DMS 273 (cell line): ENCODE results near the gene GKN2.
A peak's percentile ranks its signal among the peaks of the same experiment; 100 is the strongest.
"Not testable (repeated sequence)": the region's sequence is repeated elsewhere in the genome, so short reads cannot be mapped to it uniquely, and the experiment has no call there.

Experiments used
- DNase-seq: peaks from one replicate; lab custom pipeline; 2025; ENCODE audit not compliant: unreplicated experiment; lab: John Stamatoyannopoulos, UW

Gene GKN2

DNA sequence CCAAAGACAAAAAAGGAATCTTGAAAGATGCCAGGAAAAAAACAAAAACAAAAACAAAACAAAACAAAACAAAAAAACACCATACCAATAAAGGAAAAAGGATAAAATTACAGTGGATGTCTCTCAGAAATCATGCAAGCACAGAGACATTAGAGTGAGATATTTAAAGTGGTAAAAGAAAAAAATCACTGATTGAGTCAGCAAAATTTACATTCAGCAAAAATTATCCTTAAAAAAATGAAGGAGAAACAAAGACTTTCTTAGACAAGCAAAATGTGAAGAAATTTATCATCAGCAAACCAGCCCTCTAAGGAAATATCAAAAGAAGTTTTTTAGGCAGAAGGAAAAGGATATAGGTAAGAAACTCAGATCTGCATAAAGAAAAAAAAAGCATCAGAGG is 11.6 kb upstream of the GKN2 start:
- no peak for DNase-seq

DNA sequence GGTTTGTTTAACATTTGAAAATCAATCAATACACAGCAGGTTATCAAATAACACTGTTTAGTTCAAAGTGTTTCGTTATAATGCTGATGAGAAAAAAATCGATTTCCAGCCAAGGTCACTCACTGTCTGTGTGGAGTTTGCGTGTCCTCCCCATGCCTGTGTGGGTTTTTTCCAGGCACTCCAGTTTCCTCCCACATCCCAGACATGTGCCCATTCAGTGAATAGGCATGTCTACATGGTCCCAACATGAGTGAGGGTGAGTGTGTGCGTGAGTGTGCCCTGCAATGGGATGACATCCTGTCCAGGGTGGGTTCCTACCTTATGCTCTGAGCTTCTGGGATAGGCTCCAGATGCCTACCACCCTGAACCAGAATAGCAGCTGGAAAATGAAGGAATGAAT is 8.7 kb upstream of the GKN2 start:
- no peak for DNase-seq

DNA sequence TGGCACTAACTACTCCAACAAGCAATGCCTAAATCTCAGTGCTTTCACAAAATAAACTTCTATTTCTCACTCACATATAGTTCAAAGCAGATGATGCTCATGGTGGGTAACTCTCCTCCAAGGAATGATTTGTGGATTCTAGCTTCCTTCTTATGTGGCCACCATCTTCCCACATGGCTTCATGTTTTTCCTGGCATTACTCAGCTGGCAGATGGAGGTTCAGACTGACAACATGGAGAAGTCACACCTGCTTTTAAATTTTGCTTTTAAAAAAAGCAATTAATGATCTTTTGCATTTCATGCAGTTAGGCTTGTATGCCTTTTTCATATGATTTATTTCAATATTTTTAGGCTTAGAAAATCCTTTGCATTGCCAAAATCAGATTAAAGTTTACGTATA is 6.3 kb upstream of the GKN2 start:
- DNase-seq: peak; percentile 32

DNA sequence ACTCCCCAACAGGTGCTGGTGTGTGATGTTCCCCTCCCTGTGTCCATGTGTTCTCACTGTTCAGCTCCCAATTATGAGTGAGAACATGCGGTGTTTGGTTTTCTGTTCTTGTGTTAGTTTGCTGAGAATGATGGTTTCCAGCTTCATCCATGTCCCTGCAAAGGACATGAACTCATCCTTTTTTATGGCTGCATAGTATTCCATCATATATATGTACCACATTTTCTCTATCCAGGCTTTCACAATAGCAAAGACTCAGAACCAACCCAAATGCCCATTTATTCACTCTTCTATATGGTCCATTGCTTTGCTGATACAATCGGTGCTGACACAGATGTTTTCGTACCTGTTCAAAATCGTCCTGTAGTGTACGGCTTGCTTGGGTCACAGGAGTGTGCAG is 2.7 kb upstream of the GKN2 start:
- not testable (repeated sequence) for DNase-seq

DNA sequence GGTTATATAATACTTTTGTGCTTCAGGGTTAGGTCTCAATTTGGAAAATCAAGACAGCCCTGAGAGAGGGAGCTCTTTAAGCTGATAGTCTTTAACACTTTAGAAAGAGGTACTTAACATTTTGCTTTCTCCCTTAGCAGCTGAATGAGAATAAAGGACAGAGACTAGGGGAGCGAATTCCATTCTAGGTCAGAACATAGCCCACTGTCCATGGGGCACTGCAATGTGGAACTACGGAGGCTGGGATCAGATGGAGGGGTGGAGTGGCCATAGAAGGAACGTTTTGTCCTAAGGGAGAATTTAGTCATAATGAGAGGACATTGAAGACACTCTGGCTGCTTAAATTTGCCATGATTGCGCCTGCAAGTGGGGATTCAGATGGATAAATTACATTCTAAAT is 794 bp downstream of the GKN2 start:
- DNase-seq: no peak

DNA sequence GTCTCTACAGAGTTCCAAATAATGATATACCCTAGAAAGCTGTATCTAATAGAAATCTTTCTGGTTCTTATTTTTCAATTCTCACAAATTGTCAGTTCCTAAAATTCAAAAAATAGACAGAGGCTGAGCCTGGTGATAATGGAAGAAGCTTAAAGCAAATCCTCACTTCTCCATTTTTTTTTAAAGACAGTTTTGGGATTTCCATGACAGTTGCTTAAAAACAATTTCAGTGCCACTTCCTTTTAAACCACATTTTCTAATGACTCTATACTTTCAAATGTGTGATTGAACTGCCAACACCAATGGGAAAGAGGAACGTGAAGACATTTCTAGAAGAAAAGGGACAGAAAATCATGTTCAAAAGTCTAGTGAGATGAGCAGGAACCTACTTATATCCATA is 4.0 kb downstream of the GKN2 start:
- DNase-seq: no peak

DNA sequence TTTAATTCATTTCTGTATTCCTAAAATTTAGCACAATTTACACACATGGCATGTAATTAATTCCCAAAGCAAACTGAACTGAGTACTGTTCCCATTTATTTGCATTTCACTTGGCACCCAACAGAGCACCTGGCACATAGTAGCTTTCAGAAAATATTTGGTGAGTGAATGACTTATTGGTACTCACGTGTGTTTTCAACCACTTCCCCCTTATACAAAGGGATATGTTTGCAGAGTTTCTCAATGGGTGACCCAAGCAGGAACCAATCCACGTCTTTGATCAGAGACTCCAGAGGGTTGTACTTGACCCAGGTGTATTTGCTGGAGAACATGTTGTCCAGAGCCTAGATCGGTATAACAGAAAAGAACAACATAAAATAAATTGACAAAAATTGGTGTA is 6.6 kb downstream of the GKN2 start:
- DNase-seq: no peak

DNA sequence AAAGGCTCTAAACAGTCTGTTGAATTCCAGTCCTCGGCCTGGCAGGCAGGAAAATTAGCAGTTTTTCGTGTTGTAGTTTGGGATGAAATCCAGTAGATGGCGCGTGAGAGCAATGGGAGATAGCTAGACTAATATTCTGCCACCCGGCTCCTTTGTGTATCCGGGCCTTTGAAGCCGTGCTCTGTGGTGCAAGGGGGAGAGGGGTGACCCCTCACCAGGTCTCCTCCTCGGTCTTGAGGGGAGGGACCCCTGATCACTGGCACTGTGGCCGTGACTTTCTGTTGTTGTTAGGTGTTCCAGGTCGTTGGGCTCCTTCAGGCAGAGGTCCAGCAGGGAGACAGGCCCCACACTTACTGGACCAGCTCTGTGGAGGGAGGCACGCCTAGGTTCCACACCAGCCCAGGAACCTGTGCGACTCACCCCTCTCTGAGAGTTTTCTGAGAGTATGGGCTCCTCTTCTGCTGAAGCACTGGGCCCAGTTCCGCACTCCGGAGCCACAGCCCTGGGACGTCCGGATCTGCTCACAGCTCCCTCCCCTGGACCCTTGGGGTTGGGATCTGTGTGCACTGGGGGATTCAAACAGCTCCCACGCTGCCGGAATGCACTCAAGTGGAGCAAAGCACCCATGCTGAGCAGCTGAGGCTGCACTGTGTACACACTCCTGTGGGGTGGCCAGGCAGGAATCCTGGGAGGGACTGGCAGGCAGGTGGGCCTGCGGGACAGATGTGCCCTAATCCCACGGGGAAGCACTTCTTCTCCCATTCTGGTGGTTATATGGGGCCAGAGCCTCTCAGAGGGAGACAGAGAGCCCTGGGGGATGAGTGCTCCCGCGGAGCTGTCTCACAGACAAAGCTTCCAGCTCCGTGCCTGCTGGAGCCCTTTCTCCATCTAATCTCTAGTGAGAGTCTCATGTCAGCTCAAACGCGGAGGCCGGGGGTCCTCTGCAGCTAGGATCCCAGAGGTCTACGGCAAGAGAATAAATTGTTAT is 8.8 kb downstream of the GKN2 start:
- peak; percentile 88 for DNase-seq

DNA sequence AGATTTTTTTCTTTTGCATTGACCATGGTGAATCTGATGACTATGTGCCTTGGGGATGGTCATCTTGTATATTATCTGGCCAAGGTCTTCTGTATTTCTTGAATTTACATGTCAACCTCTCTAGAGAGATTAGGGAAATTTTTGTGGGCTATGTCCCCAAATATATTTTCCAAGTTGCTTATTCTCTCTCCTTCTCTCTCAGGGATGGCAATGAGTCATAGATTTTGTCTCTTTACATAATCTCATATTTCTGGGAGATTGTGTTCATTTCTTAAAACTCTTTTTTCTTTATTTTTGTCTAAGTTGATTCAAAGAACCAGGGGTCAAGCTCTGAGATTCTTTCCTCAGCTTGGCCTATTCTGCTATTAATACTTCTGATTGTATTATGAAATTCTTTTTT is 9.9 kb downstream of the GKN2 start:
- no peak for DNase-seq

DNA sequence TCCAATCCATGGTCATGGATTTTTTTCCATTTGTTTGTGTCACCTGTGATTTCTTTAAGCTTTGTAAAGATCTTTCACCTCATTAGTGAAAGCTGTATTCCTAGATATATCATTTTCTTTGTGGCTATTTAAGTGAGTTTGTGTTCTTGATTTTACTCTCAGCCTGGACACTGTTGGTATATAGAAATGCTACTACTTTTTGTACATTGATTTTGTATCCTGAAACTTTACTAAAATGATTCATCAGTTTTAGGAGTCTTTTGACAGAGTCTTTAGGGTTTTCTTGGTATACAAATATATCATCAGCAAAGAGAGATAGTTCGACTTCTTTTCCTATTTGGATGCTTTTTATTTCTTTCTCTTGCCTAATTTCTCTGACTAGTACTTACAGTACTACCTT is 12.3 kb downstream of the GKN2 start:
- no peak for DNase-seq

DNA sequence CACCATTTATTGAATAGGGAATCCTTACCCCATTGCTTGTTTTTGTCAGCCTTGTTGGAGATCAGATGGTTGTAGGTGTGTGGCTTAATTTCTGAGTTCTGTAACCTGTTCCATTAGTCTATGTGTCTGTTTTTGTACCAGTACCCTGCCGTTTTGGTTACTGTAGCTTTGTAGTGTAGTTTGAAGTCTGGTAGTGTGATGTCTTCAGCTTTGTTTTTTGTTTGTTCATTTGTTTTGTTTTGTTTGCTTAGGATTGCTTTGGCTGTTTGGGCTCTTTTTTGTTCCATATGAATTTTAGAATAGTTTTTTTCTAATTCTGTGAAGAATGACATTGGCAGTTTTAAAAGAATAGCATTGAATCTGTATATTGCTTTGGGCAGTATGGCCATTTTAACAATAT is 12.7 kb downstream of the GKN2 start:
- no peak for DNase-seq

DNA sequence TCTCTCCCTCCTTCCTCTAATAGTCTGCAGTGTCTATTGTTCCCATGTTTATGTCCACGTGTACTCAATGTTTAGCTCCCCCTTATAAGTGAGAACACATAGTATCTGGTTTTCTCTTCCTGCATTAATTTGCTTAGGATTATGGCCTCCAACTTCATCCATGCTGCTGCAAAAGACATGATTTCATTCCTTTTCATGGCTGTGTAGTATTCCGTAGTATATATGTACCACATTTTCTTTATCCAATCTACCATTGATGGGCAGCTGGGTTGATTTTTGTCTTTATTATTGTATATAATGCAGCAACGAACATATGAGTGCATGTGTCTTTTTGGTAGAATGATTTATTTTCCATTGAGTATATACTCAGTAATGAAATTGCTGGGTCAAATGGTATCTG is 13.8 kb downstream of the GKN2 start:
- DNase-seq: no peak

DNA sequence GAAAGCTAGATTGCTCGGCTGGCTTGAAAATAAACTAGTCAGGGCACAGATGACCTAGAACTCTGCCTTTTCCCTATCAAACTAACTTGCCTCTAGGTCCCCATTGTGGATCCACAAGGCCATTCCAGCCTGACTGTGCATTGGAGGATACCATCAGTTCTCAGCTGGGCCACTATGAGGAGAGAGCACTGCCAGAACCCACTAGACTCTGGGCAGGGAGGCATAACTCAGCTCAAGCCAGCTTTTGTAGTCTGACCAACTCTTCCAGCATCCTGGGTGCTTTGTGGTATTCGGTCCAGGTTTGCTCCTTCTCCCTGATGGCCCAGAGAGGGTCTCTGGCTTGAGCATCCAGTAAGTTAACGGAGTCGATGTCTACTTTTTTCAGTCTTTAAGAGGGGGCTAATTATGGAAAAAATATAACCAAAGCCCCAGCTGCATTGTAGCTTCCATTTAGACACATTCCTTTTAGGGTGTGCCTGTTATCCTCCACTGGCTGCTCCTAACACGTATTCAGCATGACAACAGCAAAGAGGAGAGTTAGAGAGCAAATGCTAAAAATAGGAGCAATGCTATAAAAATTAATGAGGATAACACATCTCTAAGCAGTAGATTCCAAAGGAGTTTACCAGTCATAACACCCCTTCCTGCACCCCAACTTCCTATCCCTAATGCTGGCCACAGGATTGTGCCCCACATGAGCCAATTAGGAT is 15.2 kb downstream of the GKN2 start:
- no peak for DNase-seq

DNA sequence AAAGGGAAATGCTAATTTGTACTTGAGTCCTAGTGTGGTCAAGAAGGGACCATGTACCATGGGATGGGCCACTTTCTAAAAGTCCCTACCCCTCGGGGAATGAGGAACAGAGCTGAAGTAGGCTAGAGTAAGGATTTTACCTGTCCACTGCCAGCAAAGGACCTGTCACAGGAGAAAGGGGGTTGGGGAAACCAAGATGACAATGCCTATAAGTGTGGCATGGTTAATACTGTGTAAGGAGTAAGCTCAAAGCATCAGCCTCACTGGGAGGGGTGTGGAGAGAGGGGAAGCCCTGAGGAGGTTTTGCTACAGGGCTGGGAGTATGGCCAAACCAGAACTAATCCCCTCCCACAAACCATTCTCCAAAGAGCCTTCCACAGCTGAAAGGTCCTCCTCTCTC is 15.8 kb downstream of the GKN2 start:
- no peak for DNase-seq

DNA sequence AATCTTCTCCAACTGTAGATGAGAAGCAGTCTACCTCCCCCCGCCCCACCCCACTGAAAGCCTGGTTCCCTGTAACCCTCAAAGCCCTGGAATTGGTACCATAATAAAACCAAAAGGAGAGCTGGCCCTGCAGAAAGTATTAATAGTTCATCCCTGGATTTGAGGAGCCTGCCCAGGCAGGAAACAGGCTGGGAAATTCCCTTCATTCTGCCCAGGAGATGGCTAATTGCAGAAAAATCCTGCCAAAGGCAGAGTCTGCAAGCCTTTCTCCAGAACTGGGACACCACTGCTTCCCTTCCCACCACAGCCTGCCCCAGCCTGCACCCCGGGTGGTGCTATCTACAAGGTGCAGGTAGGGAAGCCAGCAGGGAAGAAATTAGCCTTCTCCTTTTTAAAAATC is 16.3 kb downstream of the GKN2 start:
- no peak for DNase-seq

DNA sequence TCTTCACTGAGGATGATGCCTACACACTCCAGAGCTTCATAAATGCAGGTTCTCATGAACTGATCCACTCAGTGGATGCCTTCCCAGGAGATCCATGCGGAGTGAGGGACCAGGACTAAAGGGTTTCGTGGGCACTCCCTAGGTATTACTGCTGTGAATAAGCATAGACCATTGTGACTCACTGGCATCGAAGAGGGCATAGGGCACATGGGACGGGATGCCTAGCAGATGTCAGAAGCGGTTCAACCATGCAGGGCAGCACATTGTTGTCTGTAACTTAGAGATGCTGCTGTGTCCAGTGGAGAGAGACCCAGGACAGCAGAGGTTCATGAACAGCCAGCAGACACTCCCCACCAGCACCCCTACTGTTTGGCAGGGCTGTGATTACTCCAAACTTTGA is 17.2 kb downstream of the GKN2 start:
- DNase-seq: no peak

DNA sequence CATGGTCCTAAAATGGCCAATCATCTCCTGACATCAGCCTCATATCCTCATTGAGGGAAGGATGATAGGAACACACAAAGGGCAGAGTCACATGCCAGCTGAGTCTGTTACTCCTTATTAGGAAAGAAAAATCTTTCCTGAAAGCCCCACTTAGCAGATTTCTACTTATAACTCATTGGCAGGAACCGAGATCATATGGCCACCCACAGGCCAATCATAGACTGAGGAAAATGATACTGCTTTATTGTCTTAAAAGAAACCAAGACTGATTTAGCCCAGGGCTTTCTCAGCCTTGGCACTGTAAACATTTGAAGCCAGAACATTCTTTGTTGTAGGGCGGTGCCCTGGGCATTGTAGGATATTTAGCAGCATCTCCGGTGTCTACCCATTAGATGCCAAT is 18.7 kb downstream of the GKN2 start:
- no peak for DNase-seq

DNA sequence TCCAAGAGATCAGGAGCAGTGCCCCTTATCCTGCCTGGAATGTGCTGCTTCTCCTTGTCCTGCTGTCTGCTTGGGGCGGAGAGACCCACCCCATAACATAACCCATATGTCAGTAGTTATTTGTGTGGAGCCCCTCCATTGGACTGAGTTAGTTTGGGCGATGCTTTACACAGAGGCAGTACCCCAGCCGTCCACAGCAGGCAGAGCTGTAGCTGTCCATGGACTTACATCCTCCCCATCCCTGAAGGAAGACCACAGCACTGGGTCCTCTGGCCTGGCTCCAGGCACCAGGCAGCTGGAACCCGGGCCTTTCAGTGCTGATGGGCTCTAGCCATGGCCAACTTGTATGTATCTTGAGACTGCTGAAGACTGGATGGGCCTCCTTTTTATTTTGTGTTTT is 20.3 kb downstream of the GKN2 start:
- no peak for DNase-seq

DNA sequence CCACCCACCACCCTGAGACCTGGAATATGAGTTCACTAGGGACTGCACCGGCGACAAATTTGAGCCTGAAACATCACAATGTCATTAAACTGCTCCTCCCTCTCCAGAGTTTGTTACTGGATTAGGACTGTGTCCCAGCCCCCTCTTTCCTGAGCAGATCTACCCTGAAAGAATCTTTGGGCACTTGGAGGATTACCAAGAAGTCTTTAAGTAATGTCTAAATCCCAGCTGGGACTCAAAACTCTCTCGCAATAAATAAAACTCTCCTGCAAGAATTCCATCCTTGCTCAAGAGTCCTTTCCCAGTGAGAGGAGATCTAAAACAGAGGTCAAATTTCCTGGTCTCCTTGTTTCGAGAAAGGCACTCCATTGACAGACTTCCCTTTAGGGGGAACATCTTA is 20.9 kb downstream of the GKN2 start:
- no peak for DNase-seq

DNA sequence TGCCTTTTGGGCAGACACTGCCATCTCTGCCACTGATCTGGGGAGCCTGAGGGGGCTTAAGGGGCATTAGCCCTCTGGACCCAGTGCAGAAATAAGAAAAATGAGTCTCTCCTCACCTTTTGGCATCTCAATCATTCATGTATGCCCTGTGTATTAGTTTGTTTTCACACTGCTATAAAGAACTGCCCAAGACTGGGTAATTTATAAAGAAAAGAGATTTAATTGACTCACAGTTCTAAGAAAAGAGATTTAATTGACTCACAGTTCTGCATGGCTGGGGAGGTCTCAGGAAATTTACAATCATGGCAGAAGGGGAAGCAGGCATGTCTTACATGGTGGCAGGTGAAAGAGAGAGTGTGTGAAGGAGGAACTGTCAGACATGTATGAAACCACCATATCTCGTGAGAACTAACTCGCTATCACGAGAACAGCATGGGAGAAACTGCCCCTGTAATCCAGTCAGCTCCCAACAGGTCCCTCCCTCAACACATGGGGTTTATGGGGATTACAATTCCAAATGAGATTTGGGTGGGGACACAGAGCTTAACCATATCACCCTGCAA is 21.5 kb downstream of the GKN2 start:
- DNase-seq: no peak

DNA sequence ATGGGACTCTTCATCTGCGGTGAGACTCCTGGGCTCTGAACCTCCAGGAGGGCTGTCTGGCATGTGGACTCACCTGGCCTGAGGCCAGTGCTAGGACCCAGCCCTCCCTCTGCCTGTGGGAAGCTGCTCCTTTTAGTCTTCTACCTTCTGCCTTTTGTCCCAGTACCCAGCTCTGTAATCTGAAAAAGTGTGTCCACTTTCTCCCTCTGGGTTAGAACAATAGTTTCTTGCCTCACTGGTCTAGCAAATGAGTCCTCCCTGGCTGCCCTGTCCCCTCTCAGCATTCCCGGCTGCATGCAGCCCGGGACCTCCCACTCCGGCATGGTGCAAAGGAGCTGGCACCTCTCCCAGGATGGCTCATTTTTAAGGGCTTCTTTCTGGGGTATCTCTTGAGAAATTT is 25.9 kb downstream of the GKN2 start:
- DNase-seq: peak; percentile 45

DNA sequence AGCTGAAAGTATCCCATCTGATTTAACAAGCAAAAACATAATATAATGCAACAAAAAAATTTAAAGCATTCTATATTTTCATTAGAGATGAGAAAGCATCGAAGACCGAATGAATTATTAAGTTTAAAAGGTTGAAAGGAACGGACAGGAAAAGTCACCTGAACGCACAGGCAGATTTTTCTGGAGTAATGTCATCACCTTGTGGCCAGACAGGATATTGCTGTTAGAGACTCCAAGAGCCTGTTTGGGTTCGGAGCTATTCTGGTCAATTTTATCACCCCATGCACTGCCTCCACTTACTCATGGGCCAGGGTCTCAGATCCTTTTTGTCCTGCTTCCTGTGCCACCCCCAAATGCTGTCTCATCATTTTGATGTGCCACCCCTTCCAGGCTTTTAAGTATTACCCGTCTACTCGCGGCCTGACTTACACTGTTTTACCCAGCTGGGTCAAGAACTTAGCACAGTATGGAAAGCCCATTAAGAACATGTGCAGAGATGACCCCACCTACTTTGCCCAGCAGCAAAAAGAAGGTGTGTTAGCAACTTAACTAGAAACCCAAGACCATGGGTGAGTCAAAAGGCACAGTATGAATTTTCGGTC is 27.3 kb downstream of the GKN2 start:
- DNase-seq: peak; percentile 73
